ENCODE measurements around the gene RUNDC3A.
"Not testable (repeated sequence)": the region's sequence is repeated elsewhere in the genome, so short reads cannot be mapped to it uniquely, and the experiment has no call there.

The RUNDC3A gene

DNA sequence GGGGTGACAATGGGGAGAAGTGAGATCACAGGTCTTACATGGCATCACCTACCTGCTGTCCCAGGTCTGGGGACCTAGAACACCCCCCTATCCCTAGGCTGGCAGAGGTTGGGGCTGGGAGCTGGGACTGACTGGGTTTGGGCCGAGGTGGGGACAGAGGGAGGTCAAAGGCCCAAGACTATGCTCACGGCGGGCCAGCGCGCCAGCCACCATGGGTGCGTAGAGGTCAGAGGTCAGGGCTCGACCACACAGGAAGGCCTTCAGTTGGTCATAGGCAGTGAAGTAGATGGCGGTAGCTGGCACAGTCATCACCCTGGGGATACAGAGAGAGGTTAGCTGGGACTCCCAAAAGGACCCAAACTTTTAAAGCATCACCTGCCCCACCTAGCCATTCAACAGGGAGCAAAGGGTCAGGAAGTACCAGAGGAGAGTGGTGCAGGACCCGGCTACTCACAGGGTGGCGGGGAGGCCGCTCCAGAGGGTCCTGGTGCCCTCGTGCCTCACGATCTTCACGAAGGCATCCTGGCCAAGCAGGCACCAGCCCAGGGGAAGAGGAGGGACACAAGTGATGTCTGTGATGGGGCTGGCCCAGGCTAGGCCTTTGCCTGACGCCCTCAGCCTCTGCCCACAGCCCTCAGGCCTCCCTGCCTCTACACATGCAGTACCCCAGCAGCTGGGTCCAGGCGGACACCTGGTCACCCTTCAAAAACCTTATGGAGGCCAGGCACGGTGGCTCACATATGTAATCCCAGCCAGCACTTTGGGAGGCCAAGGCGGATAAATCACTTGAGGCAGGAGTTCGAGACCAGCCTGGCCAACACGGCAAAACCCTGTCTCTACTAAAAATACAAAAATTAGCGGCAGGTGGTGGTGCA is 13.1 kb downstream of the RUNDC3A start:
- DNase-seq, result no peak

DNA sequence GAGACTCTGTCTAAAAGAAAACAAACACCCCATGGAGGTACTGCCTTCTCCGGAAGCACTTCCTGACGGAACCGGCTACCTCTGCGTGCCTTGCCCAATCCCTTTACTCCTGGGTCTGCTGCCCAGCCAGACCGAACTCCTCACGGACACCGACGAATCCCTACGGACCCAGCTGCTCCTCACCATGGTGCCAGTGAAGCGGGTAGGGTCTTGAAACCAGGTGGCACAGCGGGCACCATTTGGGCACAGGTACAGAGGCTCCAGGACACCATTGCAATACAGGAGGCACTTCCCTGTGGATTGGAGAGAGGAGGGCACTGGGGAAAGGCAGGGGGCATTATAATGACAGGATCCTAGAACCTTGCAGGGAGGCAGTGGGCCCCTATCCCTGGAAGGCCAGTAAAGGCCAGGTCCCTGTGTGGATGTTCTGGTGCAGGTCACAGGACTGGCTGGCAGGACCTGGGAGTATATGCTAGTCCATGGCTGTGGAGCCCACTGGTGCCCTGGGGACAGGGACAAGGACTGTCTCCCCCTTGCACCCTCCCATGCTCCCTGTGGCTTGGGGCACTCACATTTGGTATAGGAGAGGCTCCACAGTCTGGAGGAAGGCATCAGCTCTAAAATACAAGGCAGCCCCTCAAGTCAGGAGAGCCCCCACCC is 14.0 kb downstream of the RUNDC3A start:
- no peak for DNase-seq

DNA sequence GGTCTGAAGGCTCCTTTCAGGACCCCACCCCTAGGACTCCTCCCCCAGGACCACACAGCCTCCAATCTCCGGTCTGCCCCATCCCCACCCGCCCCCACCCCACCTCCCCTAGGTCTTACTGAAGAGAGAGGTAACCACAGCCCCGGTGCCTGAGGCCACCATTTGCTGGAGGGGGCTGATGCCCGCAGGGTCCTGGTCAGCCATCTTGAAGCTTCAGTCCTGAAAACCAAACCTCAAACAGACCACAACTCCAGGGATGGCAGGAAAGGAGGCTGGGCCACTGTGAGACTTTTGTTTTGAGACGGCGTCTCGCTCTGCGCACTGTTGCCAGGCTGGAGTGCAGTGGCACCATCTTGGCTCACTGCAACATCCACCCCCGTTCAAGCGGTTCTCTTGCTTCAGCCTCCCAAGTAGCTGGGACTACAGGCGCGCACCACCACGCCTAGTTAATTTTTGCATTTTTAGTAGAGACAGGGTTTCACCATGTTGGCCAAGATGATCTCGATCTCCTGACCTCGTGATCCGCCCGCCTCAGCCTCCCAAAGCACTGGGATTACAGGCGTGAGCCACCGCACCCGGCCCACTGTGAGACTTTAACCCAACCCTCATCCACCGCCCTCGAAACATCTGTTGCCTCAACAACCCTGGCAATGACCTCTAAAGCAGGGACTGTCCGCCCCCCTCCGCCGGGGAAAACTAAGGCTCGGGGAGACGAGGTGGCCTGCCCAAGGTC is 15.1 kb downstream of the RUNDC3A start:
- no peak for DNase-seq

DNA sequence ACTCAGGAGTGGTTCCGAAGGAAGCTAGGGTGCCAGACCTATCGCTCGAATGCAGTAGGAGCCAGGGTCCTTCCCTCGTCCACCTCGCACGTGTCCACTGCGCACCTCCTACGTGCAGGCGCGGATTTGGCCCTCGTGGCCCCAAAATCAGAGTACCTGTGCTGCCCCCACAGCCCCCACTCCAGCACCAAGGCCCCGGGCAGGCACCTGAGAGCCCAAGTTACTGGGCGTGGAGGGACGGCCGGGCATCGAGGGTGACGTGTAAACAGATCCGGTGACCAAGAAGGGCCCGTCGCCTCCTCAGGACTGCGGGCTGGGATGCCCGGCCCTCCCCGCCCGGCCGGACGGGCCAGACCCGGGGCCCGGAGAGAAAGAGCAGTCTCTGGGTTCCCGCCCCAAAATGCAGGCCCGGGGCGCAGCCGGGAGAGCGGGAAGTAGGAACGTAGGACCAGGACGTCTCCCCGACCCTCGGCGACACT is 15.7 kb downstream of the RUNDC3A start:
- DNase-seq, result no peak

DNA sequence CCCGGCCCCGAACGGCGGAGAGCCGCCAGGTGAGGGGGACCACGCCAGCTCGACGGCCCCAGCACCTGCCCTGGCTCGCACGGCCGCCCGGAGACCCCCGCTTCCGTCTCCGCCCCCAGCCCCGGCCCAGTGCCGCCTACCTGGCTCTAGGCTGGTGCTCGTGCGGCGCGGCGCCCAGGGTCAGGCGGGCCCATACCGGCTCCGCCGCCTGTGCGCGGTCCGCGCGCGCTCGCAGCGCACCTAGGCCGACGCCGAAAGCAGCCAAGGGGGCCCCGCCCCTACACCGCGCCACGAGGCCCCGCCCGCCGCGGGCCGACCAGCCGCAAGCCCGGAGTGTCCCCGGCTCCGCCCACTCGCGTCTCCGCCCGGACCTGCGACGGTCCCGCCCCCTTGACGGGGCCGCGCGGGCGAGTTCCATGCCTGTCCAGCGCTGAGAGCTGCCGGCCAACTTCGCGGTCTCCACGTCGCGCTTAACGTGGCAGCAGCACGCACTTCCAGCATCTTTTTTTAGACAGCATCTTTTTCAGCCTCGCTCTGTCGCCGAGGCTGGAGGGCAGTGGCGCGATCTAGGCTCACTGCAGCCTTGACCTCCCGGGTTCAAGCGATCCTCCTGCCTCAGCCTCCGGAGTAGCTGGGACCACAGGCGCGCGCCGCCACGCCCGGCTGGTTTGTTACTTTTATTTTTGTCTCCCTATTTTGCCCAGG is 16.3 kb downstream of the RUNDC3A start, which contains the start of gene SLC25A39:
Gene SLC25A39 (minus strand): TSS at position 253 of the 705 bp plus-strand sequence. CDS start 1,261 bp downstream, outside the sequence.
- peak; percentile 96 for DNase-seq

DNA sequence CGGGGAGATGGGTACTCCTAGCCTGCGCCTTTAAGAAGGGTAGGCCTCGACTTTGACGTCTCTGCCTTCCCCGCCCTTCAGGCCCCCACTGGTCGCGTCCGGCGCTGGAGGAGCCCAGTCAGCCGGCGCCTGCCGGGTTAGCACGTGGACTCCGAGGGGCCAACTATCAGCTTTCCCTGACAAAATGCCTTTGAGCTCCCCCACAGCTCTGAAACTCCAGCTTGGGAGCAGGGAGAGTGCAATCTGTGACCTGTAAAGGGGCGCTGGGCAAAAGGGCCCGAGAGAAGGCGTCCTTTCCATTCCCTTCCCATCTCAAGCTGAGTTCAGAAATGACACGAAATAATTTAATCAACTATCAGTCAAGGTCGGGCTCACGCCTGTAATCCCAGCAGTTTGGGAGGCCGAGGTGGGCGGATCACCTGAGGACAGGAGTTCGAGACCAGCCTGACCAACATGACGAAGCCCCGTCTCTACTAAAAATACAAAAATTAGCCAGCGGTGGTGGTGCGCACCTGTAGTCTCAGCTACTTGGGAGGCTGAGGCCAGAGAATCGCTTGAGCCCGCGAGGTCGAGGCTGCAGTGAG is 18.6 kb downstream of the RUNDC3A start:
- peak; percentile 97 for DNase-seq

DNA sequence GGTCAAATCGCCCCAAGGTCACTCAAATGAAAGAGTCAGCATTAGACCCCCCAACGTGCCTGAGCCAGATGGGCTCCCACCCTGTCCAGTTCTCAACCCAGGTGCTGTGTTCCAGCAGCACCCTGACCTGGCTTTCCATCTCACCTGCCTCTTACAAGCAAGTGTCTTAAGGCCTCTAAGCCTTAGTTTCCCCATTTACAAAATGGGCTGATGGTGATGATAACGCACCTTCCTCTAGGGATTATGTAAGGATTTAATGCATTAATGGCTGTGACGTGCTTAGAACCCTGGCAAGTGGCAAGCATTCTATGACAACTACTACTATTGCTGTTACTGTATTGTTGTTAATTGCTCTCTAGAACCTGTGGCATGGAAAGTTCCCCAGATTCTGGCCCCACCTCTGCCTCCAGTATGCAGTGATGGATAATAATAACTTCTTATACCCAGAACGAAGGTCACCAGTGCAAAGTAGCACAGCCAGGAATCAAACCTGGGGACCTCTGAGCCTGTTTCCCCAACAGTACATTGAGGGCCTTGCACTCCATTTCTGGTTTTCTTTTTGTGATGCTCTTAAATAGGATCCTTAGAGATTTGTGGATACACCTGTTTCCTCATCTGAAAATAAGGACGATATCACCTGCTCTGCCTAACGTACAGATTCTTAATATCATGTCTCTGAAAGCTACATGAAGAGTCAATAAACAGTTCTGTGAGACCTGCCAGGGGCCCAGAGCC is 19.5 kb downstream of the RUNDC3A start:
- DNase-seq, result no peak

DNA sequence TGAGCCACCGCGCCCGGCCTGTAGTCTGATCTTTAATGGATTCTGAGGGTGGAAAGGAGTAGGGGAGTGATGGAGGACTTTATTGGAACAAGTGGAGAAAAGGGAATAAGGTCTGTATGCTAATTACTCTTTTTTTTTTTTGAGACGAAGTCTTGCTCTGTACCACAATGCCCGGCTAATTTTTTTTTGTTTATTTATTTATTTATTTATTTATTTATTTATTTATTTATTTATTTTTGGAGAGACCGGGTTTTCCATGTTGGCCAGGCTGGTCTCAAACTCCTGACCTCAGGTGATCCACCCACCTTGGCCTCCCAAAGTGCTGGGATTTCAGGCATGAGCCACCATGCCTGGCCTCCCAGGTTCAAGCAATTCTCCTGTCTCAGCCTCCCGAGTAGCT is 21.1 kb downstream of the RUNDC3A start:
- DNase-seq, result not testable (repeated sequence)

DNA sequence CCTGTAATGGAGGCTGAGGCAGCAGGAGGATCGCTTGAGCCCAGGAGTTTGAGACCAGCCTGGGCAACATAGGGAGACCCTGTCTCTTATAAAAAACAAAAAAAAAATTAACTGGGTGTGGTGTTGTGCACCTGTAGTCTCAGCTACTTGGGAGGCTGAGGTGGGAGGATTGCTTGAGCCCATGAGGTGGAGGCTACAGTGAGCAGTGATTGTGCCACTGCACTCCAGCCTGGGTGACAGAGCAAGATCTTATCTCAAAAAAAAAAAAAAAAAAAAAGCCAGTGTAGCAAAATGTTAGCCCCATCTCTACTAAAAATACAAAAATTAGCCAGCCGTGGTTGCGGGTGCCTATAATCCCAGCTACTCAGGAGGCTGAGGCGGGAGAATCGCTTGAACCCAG is 21.9 kb downstream of the RUNDC3A start:
- not testable (repeated sequence) for DNase-seq

DNA sequence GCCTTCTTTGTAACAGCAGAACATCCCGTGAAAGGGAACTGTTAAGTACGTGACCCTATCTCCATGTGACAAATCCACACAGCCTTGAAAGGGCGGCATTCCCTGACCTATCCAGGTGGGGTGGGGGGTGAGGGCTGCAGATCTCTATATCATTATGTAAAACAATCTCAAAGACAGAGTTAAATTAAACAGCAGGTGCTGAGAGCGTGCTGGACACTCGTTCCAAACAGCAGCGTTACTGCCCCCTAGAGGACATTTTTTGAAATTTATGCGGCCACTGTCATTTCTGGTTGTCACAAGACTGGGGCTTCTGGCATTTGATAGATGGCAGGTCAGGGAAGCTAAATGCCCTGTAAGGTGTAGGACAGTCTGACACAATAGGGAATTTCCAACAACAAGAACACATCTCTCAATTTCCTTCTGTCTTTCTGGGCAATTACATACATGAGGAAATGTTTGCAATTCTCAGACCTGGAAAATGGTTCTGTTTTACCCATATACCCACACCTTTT is 22.9 kb downstream of the RUNDC3A start:
- peak; percentile 88 for DNase-seq

DNA sequence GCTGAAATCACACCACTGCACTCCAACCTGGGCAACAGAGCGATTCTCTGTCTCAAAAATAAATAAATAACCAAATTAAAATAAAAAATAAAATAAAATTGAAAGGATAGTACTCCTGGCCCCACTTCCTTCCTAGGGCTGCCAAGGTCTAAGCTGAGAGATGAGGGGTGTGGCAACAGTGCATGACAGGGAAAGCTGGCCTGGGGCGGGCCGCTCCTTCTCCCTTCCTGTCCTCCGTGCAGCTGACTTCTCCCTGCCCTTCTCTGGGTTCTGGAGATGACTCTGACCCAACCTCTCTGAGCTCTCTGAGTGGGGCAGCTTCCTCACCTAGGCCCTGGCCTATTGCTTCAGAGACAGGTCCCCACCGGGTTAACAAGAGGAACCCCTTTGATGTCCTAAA is 25.0 kb downstream of the RUNDC3A start:
- DNase-seq, result no peak

DNA sequence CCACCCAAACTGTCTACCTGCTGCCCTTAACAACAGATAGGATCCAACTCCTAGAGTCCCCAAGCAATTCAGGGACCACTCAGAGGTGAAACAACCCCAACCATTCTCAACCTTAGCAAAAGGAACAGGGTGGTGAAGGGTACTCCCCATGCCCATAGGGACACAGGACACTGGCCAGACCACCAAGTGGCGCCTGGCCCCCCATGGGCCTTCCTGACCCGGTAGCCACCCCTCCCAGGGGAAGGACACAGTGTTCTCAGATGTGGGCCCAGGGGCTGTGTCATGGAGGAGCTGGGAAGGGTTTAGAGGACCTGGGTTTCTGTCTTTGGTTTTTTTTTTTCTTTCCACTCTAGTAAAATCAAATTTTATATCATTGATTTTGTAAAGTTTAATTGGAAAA is 25.9 kb downstream of the RUNDC3A start:
- no peak for DNase-seq

DNA sequence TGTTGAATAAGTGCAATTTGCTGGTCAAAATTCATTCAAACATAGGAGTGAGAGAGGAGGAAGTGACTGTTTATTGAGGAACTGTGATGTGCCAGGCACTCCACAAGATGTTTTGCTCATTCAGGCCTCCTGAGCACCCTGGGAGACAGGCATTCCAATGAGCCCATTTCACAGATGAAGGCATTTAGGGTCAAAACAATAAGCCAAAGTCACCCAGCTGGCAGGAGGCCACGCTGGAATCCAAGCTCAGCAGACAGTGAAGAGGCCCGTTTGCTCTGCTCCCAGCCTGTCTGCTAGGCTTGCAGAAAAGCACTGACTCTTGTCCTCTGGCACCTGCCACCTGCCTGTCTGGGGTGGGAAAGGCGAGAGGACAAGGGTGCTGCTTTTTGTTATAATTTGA is 26.3 kb downstream of the RUNDC3A start:
- DNase-seq, result no peak

DNA sequence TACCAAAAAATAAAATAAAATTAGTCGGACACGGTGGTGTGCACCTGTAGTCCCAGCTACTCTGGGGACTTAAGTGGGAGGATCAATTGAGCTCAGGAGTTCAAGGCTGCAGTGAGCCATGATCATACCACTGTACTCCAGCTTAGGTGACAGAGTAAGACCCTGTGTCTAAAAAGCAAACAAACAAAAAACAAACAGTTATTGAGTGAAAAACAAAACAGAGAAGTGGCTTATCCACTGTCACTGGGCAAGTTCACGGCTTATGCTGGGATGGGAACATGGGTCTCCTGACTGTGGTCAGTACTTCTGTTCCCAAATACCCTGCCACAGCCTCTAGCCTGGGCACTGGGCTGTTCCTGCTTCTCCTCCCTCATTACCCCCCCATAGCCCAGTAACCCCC is 27.2 kb downstream of the RUNDC3A start:
- DNase-seq, result no peak

DNA sequence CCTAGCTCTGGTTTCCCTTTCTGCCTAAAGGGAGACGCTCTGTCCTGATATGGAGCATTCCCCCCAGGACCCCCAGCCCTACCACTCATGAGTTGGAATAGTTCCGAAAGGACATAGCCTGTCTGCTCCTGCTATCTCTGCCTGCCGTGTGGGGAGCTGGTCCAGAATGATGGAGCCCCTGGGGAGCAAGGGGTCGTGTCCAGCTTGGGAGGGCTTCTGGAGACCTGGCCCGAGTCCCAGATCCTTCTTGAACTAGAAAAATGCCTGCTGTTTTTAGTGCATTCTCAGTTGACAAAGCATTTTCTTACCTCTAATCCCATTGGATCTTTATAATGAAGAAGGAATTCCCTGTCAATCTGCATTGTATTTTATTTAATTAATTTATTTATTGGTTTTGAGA is 27.6 kb downstream of the RUNDC3A start:
- no peak for DNase-seq

DNA sequence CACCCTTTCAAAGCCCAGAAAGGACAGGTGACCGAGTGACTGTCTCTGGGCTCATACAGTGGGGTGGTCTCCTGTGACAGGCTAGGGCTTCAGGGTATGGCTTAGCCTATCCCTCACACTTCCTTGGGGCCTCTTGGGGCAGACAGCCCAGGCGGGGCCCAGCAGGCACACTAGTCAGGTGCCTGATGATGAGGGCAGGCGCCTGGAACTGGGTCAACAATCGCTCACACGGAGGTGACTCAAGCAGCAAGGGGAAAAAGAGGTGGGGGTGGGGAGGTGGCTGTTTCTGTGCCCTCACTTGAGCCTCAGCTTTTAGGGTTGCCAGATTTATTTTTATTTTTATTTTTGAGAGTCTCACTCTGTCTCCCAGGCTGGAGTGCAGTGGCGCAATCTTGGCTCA is 30.3 kb downstream of the RUNDC3A start:
- no peak for DNase-seq

DNA sequence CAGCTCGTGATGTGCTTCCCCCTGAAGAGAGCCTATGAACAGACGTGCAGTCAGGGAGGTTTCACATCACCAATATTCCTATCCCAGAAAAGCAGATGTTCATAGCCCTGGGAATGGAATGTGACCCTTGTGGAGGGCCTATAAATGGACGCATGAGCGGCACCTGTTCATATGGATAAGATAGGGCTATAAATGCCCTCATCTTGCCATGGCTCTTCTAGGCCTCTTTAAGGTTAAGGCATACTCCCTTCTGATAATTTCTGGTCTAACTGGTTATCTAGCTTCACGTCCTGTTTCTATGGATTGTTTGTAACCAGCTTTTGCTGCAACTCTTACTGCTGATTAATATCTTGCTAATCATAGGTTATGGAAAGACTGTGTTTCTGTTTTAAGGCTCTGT is 32.2 kb downstream of the RUNDC3A start:
- DNase-seq, result not testable (repeated sequence)

DNA sequence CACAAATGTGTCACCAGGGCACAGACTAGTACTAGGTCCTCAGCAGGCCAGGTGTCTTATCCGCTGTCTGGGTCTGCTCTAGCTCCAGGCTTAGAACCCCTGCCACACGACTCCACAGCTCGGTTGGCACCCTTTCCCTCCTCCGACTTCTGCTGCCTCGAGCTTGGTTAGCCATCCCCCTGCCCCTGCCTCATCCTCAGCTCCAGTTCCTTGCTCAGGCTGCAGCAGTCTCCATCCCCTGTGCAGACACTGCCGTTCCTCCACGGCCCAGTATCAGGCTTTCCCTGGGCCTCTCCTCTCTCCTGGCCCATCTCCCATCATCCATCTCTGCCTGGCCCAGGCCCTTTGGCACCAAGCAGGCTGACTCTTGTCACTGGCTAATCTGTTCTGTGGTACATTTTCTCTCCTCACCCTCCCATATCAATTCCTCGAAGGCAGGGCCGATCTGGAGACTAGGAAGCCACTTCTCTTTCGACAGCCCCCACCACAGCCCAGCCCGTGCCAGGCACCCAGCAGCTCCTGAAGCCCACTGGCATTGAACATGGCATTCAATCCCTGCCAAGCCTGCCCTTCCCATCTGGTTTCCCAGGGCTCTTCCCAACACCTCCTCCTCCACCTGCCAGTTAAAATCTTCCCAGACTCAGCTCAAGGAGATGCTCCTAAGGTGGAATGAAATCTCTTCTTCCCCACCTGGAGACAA is 35.3 kb downstream of the RUNDC3A start:
- no peak for DNase-seq

DNA sequence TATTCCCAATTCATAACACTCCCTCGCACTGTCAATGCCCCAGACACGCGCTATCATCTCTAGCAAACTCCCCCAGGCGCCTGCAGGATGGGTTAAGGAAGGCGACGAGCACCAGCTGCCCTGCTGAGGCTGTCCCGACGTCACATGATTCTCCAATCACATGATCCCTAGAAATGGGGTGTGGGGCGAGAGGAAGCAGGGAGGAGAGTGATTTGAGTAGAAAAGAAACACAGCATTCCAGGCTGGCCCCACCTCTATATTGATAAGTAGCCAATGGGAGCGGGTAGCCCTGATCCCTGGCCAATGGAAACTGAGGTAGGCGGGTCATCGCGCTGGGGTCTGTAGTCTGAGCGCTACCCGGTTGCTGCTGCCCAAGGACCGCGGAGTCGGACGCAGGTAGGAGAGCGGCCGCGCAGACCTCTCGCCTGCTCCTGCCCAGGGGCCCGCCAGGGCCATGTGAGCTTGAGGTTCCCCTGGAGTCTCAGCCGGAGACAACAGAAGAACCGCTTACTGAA is 36.6 kb downstream of the RUNDC3A start, which contains the start of gene GRN:
Gene GRN (plus strand): TSS at position 364 of the 515 bp plus-strand sequence. CDS start 3,863 bp downstream, outside the sequence.
- peak; percentile 99 for DNase-seq

DNA sequence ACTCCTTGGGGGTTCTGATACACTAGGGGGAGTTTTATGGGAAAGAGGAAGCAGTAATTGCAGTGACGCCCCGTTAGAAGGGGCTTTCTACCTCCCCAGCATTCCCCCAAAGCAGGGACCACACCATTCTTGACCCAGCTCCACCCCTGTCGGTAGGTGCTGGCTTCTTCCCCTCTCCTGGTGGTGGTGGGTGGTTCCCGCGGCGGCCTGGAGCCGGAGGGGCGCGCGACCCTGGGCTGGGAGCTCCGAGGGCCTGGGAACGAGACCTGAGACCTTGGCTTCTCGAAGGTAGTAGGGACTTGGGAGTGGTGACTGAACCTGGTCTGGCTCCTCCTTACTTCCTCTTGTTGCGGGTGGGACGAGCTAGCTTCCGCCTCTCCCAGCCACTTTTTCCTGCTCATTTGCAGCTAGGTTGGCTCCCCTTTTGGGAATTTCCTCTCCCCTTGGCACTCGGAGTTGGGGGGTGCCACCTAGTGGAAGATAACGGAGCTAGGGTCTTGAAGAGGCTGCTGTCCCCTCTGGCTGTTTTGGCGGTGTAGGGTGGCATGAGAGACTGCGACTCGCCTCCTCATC is 37.1 kb downstream of the RUNDC3A start:
- DNase-seq, result peak; percentile 69

Measured in NCI-H1436 (cell line).